GM19193 (cell line): Measurements from ENCODE around the gene PKIG.
A peak's percentile ranks its signal among the peaks of the same experiment; 100 is the strongest.

ENCODE experiments used
- POLR2A ChIP-seq: IDR thresholded peaks from 4 replicates; pipeline ENCODE4 v1.6.1; 2011; ENCODE audit not compliant: insufficient read depth, insufficient read length; ENCODE audit errors: extremely low read depth

The PKIG gene

DNA sequence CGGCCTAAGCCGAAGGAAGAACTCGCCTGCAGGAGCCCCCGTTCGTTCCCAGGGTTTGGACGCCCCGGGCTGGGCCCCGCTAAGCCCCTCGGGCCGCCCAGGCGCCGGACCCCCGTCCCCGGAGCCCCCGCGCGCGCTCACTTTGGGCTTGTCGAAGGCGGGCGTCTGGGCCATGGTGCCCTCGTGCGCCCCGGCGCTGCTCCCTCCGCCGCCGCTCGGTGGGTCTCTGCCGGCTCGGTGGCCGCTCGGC is 69.0 kb downstream of the PKIG start:
- peak; percentile 48 for TF ChIP-seq POLR2A

DNA sequence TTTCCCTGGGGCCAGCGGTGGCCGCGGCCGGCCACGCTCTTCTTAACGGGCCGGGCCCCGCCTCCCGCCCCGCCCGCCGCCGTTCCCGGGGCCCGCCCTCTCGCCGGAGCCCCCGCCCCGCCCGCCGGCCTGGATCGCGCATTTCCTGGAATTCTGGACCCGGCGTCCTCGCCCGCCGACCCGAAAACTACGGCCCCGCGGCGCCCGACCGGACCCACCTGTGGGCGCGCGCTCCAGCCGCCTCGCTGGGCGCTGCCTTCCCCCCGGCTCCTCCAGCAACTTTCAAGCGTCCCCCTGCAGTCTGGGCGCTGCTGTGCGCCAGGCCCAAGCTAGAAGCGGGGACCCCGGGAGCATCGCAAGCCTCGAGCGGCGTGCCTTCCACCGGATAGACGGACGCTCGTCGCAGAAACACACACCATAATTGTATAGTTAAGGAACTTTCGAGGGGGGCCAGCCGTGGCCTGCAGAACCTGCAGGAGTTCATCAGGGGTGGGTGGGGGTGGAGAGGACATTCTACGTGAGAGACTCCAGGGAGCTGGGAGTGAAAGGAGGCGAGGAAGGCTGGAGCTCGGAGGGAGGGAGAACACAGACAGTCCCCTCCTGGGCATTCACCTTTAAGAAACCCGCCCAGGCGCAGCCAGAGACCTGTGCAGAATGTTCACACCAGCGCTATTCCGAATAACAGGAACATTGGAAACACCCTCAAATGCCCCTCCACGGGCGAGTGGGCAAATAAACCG is 69.5 kb downstream of the PKIG start, which contains the start of gene ADA:
Gene ADA, minus strand, starts transcription at position 16 of the 740 bp plus-strand sequence. CDS start 92 bp downstream, outside the sequence.
- TF ChIP-seq POLR2A = no peak

DNA sequence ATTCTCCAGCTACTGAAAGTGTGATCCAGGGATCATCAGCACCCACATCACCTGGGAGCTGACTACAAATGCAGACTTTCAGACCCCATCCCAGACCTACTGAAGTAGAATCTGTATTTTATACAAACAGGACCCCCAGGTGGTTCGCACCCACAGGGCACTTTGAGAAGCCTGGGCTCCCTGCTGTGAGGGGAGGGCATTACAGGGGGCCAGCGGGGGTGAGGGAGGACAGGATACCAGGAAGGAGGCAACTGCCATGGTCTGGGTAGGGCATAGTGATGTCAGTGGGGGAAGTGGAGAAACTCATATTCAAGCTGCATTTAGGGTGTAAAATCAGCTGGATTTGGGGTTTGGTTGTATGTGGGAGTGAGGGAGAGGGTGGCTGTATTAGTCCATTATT is 71.2 kb downstream of the PKIG start:
- no peak for TF ChIP-seq POLR2A

DNA sequence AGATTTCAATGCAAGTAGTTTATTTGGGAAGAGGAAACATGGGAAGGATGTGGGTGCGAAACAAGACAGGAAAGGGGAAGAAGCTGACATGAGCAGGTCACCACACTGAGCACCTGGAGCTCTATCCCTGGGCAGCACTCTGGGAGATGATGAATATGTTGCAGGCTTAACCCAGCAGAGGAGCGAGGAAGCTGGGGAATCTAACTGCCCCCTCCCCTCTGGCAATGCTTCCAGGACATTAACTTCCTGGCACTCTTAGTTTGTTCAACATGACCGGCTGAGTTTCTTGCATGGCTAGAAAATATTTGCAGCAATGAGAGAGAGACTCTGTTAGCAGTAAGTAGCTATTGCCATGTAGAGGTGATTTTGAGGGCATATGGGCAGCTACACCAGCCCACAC is 74.1 kb downstream of the PKIG start:
- no peak for TF ChIP-seq POLR2A

DNA sequence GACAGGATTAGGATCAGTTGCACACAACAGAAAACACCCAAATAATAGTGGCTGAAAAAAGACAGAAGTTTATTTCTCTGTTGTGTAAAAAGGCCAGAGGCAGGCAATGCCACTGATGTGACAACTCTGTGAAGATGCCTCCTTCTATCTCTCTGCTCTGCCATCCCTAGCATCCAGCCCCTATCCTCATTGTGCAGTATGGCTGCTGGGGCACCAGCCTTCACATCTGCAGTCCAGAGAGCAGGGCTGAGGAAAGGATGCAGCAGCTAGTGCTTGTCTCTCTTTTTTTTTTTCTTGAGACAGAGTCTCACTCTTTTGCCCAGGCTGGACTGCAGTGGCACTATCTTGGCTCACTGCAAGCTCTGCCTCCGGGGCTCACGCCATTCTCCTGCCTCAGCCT is 75.5 kb downstream of the PKIG start:
- TF ChIP-seq POLR2A = no peak

DNA sequence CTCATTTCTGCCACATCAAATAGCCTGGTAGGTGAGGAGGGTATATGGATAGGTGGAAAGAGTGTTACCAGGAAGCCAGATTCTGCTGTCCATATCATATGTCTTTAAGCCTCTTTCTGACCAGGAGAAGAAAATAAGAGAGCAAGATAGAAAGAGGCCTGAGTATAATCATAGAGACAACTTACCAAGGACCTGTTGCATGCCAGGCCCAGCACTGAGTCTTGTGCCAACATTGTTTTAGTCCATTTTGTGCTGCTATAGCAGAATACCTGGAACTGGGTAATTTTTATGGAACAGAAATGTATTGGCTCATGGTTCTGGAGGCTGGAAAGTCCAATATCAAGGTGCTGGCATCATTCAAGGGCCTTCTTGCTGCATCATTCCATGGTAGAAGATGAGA is 76.4 kb downstream of the PKIG start:
- TF ChIP-seq POLR2A = no peak

DNA sequence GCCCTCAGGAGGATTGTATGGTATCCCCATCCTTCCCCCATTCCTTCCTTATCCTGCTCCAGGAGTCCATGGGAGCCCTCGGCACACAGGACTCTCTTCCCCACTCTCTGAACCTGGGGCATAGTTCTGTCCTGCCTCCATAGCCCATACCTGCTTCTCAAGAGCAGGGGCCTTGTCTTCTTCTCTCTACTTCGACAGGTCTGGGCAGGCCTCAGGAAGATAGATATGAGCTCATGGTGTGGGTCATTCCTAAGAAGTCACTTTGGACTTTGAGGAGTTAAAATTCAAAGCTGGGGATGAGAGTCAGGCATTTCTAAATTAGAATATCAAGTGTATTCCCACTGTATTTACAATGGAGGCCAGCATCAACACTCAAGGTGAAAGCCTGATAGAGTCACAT is 77.6 kb downstream of the PKIG start:
- TF ChIP-seq POLR2A = no peak

DNA sequence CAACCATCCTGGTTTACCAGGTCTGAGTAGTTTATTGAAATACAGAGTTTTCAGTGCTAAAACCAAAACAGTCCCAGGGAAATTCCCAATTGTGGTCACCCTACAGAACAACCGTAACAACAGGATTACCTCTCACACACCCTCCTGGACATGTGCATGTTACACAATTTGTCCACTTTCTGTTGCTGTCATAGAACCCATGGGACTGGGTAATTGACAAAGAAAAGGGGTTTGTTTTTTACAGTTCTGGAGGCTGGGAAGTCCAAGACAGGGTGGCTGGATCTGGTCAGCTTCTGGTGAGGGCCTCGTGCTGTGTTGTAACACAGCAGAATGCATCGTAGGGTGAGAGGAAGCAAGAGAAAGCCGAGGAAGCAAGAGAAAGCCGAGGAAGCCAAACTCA is 78.2 kb downstream of the PKIG start:
- TF ChIP-seq POLR2A = no peak

DNA sequence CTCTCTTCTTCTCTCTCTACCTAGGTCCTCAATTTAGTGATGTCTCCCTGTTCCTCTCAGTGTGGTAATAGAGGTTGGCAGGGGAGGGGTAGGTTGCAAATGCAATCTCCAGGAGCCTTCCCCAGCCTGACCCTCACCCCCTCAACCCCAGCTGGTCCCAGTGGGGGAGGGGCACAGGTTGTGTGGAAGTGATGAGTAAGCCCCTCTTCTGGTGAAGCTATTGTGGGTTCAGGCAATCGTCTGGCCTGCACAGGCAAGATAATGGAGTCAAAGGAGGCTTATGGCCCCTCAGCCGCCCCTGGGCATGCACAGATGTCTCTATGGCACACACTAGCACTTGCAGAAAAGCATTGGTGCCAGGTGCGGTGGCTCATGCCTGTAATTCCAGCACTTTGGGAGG is 79.9 kb downstream of the PKIG start:
- no peak for TF ChIP-seq POLR2A

DNA sequence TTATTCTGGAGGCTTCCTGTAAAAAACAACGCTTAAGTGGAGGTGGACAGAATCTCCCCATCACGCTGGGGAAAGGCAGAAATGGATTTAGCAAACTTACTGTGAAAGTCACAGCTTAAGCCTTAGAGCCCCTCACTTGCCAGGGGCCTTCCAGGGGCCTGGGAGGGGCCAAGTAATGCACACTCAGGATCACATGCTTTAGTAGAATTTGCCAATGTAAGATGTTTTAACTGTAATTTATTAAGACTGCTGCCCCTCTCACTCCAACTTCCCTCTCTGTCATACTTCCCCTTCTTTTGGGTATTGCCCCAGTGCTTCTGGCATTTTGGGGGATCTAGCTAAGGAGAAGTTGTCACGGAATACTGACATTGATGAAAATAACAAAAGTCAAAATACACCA is 81.8 kb downstream of the PKIG start:
- TF ChIP-seq POLR2A = no peak

DNA sequence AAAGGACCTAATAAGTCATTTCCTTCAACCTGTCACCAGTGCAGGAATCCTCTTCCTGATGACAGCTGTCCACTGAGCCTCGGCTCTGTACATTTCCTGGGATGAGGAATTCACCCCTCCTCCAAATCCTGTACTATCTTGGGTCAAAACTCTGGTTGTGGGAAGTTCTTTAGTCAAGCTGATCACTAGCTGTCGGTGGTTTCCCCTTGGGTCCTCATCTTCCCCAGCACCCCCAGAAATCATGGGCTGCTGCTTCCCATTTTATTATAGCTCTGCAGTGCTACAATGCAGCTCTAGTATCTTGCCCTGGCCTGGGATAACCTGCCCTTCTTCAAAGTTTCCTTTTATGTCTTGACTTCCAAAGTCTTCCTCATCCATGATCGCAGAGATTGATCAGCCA is 83.7 kb downstream of the PKIG start:
- no peak for TF ChIP-seq POLR2A
